ENCODE data around the gene MCEMP1.

Gene MCEMP1

DNA sequence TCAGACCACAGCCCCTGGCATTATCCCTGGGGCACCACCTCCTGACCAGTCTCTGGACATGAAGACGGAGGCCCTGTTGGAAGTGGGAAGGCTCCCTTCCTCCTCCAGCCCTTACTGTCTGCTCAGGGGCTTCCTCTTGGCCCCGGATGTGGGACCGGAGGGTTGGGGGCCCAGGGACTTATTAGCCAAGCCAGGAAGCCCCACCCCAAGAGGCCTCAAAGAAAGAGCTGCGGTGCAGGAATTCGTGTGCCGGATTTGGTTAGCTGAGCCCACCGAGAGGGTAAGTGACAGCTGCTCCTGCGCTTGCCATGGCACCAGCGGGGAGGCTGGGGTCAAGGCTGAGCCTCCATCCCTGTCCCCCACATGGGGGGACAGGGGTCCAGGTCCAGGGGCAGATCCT is 8.0 kb upstream of the MCEMP1 start, which contains the start of gene RETN:
TSS of gene RETN (plus strand) at position 208 of the 400 bp plus-strand sequence. CDS start 278 bp downstream, outside the sequence.
- no peak for TF ChIP-seq TAF1 (IDR thresholded peaks at IDR 0.05; ENCODE audit: low read depth, low read length)
- no peak for TF ChIP-seq POU2F2 (IDR thresholded peaks at IDR 0.05; ENCODE audit: low read depth, low read length)
- no peak for TF ChIP-seq POLR2A (IDR thresholded peaks at IDR 0.05; ENCODE audit: low read depth, low read length)
- TF ChIP-seq POLR2AphosphoS5 (IDR thresholded peaks at IDR 0.05; ENCODE audit: low read depth, low read length), result no peak
- TF ChIP-seq SPI1 (IDR thresholded peaks at IDR 0.05; ENCODE audit: low read depth, low read length), result no peak
- no peak for TF ChIP-seq PAX5 (IDR thresholded peaks at IDR 0.05; ENCODE audit: insufficient read depth, low read length, severe bottlenecking)
- no peak for FAIRE-seq
- no peak for DNase-seq (ENCODE audit: insufficient read length, low spot score)

DNA sequence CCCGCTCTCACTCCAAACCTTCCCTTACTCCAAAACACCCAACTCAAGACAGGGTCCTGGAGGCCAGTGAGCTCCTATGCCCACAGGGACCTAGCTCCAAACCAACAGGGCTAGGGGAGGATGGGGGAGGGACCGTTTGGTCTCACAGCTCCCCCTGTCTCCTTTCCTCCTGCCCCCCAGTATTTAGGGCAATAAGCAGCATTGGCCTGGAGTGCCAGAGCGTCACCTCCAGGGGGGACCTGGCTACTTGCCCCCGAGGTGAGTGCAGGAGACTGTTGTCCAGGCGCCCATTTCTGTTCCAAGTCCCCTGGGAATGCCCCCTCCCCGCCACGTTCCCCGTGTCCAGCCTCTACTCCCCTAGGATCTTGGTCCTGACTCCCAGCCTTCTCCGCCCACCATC is 7.2 kb upstream of the MCEMP1 start:
- DNase-seq (ENCODE audit: insufficient read length, low spot score) (no peak), FAIRE-seq (no peak)
- TF ChIP-seq SPI1 (IDR thresholded peaks at IDR 0.05; ENCODE audit: low read depth, low read length) (no peak), POLR2AphosphoS5 (IDR thresholded peaks at IDR 0.05; ENCODE audit: low read depth, low read length) (no peak), POU2F2 (IDR thresholded peaks at IDR 0.05; ENCODE audit: low read depth, low read length) (no peak), POLR2A (IDR thresholded peaks at IDR 0.05; ENCODE audit: low read depth, low read length) (no peak), PAX5 (IDR thresholded peaks at IDR 0.05; ENCODE audit: insufficient read depth, low read length, severe bottlenecking) (no peak), TAF1 (IDR thresholded peaks at IDR 0.05; ENCODE audit: low read depth, low read length) (no peak)

DNA sequence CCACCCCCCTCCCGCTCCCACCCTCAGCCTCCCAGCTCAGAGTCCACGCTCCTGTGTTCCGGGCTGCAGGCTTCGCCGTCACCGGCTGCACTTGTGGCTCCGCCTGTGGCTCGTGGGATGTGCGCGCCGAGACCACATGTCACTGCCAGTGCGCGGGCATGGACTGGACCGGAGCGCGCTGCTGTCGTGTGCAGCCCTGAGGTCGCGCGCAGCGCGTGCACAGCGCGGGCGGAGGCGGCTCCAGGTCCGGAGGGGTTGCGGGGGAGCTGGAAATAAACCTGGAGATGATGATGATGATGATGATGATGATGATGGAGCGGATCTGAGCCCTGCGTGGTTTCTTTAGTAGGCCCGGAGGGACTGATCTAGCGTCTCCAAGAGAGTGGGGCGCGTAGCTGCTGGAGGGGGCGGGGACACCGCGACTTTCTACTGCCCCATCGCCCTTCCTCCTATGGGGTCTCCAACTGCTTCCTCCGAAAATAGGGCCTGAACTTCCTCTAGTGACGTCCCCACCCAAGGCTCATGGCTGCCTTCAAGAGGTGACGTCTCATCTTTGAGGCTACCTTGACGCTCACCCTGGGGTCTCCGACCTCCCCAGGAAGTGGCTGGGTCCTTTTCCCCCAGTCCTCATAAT is 6.6 kb upstream of the MCEMP1 start:
- DNase-seq (ENCODE audit: insufficient read length, low spot score), result no peak
- FAIRE-seq, result no peak

DNA sequence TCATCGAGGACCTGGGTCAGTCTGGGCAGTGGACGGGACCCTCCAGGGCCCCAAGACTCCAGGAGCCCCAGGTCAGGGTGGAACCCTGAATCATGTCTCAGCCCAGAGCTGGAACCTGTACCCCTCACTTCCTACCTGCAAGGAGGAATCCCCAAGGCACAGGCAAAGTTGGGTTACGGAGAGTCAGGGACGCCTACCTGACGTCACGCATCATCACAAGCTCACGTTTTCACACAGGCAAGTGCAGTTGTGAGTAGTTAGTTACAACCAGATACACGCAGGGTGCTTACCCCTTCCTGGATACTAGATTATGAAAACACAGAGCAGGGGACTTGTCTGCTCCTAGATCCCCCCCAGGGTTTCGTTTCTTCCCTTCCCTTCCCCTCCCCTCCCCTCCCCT is 6.1 kb upstream of the MCEMP1 start:
- FAIRE-seq (no peak), DNase-seq (ENCODE audit: insufficient read length, low spot score) (no peak)
- TF ChIP-seq POLR2AphosphoS5 (IDR thresholded peaks at IDR 0.05; ENCODE audit: low read depth, low read length) (no peak), SPI1 (IDR thresholded peaks at IDR 0.05; ENCODE audit: low read depth, low read length) (no peak), POU2F2 (IDR thresholded peaks at IDR 0.05; ENCODE audit: low read depth, low read length) (no peak), PAX5 (IDR thresholded peaks at IDR 0.05; ENCODE audit: insufficient read depth, low read length, severe bottlenecking) (no peak), TAF1 (IDR thresholded peaks at IDR 0.05; ENCODE audit: low read depth, low read length) (no peak), POLR2A (IDR thresholded peaks at IDR 0.05; ENCODE audit: low read depth, low read length) (no peak)

More for the DNA sequence above, 6.6 kb upstream of the MCEMP1 start:
- no peak for TF ChIP-seq POLR2A (IDR thresholded peaks at IDR 0.05; ENCODE audit: low read depth, low read length)
- TF ChIP-seq TAF1 (IDR thresholded peaks at IDR 0.05; ENCODE audit: low read depth, low read length), result no peak
- no peak for TF ChIP-seq SPI1 (IDR thresholded peaks at IDR 0.05; ENCODE audit: low read depth, low read length)
- TF ChIP-seq PAX5 (IDR thresholded peaks at IDR 0.05; ENCODE audit: insufficient read depth, low read length, severe bottlenecking), result no peak
- no peak for TF ChIP-seq POU2F2 (IDR thresholded peaks at IDR 0.05; ENCODE audit: low read depth, low read length)
- TF ChIP-seq POLR2AphosphoS5 (IDR thresholded peaks at IDR 0.05; ENCODE audit: low read depth, low read length), result no peak

DNA sequence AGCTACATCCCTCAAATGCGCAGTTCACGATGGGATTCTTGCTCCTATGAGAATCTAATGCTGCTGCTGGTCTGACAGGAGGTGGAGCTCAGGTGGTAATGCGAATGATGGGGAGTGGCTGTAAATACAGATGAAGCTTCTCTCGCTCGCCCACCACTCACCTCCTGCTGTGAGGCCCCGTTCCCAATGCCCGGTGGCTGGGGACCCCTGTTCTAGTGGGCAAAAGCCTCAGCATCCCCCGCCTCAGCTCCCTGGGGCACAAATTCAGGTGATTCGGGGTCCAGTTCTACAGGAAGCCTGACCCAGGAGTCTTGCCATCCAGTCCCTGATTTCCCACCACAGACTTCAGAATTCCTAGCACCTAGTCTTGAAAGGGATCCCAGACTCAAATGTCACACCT is 4.4 kb upstream of the MCEMP1 start:
- TF ChIP-seq SPI1 (IDR thresholded peaks at IDR 0.05; ENCODE audit: low read depth, low read length), result no peak
- no peak for FAIRE-seq
- DNase-seq (ENCODE audit: insufficient read length, low spot score), result no peak

DNA sequence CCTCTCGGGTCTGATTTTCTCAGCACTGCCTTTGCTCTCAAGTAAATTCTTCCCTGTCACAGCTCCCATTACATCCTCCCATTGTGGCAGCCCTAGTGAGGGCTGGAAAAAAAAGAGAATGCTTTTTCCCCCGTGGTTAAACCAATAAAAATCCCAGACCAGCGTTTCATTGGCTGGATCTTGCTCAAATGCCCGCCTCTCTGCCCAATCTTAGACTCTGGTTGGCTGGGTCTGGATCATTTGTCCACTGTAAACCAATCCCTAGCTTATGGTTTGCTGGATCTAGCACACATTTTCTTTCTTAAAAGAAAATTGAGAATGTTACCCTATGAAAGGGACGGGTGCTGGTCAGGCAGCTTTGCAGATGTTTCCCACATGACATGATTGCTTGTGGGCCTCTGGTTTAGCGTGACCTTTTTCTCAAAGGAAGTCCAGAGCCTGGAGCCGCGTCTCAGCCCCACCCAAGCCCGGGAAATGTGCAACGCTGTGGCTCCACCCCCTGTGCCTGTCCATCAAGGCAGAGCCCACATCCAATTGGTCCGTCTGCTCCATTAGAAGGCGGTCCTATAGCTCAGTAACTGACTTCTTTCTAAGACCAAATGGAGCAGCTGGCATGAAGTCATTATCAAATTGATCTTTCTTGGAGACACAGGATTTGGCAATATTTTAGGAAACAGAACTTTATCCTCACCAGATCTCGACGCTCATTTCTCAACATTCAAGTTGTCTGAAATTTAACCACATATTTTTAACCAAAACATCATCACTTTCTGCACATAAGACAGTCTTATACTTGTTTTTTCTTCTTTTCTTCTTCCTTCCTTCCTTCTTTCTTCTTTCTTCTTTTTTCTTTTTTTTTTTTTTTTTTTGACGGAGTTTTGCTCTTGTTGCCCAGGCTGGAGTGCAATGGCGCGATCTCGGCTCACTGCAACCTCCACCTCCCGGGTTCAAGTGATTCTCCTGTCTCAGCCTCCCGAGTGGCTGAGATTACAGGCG is 2.6 kb upstream of the MCEMP1 start:
- DNase-seq (ENCODE audit: insufficient read length, low spot score), result no peak
- TF ChIP-seq POU2F2 (IDR thresholded peaks at IDR 0.05; ENCODE audit: low read depth, low read length) (no peak), POLR2A (IDR thresholded peaks at IDR 0.05; ENCODE audit: low read depth, low read length) (no peak), TAF1 (IDR thresholded peaks at IDR 0.05; ENCODE audit: low read depth, low read length) (no peak), PAX5 (IDR thresholded peaks at IDR 0.05; ENCODE audit: insufficient read depth, low read length, severe bottlenecking) (no peak), POLR2AphosphoS5 (IDR thresholded peaks at IDR 0.05; ENCODE audit: low read depth, low read length) (no peak), SPI1 (IDR thresholded peaks at IDR 0.05; ENCODE audit: low read depth, low read length) (no peak)
- FAIRE-seq, result no peak

DNA sequence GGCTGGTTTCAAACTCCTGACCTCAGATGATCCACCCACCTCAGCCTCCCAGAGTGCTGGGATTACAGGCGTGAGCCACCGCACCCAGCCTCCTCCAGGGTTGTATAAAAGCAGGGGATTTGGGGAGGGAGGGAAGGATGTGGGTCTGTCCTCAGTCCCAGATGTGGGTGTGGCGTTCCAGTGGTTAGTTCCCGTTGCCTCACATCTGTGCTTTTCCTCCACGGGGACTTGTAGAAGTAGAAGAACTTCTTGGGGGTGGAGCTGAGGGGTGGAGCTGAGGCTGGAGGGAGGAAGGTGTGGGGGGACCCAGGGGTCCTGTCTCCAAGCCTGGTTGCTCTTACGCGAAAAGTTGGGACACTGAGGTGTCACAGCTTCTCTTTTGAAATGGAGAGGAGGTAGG is 514 bp upstream of the MCEMP1 start:
- FAIRE-seq, result peak; percentile 70
- DNase-seq (ENCODE audit: insufficient read length, low spot score), result no peak
- TF ChIP-seq POLR2AphosphoS5 (IDR thresholded peaks at IDR 0.05; ENCODE audit: low read depth, low read length), result no peak
- no peak for TF ChIP-seq POU2F2 (IDR thresholded peaks at IDR 0.05; ENCODE audit: low read depth, low read length)
- TF ChIP-seq POLR2A (IDR thresholded peaks at IDR 0.05; ENCODE audit: low read depth, low read length), result no peak

DNA sequence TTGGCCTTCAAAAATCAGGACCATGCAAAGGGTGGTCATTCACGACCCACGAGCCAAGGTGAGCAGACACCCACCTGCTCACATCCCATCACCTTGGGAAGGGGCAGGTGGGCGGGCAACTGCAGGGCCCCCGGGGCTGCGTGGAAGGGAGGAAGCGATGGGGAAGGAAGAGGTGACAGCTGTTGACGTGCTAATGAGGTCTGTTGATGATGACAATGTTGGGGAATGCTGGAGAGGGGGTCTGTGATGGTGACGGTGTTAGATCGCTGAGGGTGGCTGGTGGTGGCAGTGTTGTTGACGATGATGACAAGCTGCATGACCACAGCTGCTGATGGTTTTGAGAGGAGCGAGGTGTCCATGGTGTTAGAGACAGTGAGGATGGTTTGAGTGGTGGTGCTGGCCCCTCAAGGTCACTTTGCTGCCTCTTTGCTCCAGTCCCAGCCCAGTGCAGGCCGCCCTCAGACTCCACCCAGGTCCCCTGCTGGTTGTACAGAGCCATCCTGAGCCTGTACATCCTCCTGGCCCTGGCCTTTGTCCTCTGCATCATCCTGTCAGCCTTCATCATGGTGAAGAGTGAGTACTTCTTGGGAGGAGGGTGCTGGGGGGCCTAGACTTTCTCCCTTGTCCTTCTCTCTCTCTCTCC is 900 bp downstream of the MCEMP1 start:
- peak; percentile 43 for FAIRE-seq
- TF ChIP-seq SPI1 (IDR thresholded peaks at IDR 0.05; ENCODE audit: low read depth, low read length) (no peak), PAX5 (IDR thresholded peaks at IDR 0.05; ENCODE audit: insufficient read depth, low read length, severe bottlenecking) (no peak), POLR2A (IDR thresholded peaks at IDR 0.05; ENCODE audit: low read depth, low read length) (no peak), POU2F2 (IDR thresholded peaks at IDR 0.05; ENCODE audit: low read depth, low read length) (no peak), POLR2AphosphoS5 (IDR thresholded peaks at IDR 0.05; ENCODE audit: low read depth, low read length) (no peak), TAF1 (IDR thresholded peaks at IDR 0.05; ENCODE audit: low read depth, low read length) (no peak)
- no peak for DNase-seq (ENCODE audit: insufficient read length, low spot score)
